Measurements from ENCODE around the gene PAX8. TPM values are rescaled to one million over a fixed set of nuclear protein-coding genes. Genes with fewer than 3 reads are reported as not detected.

Gene PAX8
- total and polyA plus RNA-seq, 2 of the 13 experiments (the other 11 are each of a cell fraction or from before 2014, with no cell fraction given): 1.5 to 8.8 TPM

DNA sequence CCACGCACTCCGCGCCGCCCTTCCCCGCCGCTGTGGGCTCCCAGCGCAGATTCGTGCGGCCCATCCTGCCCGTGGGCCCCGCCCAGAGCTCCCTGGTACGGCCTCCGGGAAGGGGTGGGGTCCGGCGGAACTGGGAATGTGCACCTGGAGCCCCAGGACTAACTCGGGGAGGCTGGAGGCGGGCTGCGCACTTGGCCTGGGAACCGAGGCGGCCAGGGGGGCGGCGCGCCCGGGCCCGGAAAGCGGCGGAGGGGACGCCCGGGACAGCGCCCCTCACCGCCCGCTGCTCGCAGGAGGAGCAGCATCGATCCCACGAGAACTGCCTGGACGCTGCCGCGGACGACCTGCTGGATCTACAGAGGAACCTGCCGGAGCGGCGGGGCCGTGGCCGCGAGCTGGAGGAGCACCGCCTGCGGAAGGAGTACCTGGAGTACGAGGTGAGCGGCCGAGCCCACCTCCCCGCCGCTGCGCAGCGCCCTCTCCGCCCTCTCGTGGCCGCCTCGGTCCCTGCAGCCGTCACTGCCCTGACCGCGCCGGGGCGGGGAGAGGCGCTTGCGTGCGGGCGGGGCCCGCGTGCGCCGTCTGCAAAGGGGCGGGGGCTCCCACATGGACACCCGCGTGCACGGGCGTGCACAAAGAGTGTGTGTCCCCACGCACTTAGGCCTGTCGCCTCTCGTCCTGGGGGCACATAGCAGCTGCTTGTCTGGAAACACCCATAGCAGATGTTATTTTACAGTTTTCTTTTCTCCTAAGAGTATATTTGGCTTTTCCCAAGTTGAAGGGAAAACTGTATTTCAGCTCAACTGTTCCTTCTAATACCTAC, 79.7 kb downstream of the PAX8 start (continued):
- TF ChIP-seq NFIC (IDR thresholded peaks at IDR 0.05; ENCODE audit: low read length) (no peak), MYC (CRISPR knock-in tag; IDR thresholded peaks at IDR 0.05; ENCODE audit: borderline replicate concordance) (peak; percentile 97), ZNF776 (CRISPR knock-in tag; IDR thresholded peaks at IDR 0.05) (peak; percentile 89), U2AF2 (IDR thresholded peaks at IDR 0.05; ENCODE audit: low read depth, low read length) (no peak), FOXC1 (CRISPR knock-in tag; IDR thresholded peaks at IDR 0.05; ENCODE audit: borderline replicate concordance) (peak; percentile 94), KLF16 (CRISPR knock-in tag; IDR thresholded peaks at IDR 0.05) (peak in 1 of 2 experiments; percentile 75; a peak in 2 of 4 replicates), ZZZ3 (CRISPR knock-in tag; IDR thresholded peaks at IDR 0.05; ENCODE audit: borderline replicate concordance) (no peak; the same call in 1 of the 2 replicates), HDAC2 (CRISPR knock-in tag; IDR thresholded peaks at IDR 0.05) (peak; percentile 65; the same call in 1 of the 2 replicates), ZNF747 (CRISPR knock-in tag; IDR thresholded peaks at IDR 0.05; ENCODE audit: borderline replicate concordance) (peak; percentile 87), GATAD1 (CRISPR knock-in tag; IDR thresholded peaks at IDR 0.05) (0 out of 2 replicates have a peak, but pooled peaks have one; percentile 53), ZNF720 (CRISPR knock-in tag; IDR thresholded peaks at IDR 0.05) (no peak), THYN1 (CRISPR knock-in tag; IDR thresholded peaks at IDR 0.05; ENCODE audit: borderline replicate concordance, low read depth) (no peak), NCOA1 (CRISPR knock-in tag; IDR thresholded peaks at IDR 0.05) (peak; percentile 93), CHD2 (IDR thresholded peaks at IDR 0.05; ENCODE audit: low read depth, low read length) (0 out of 2 replicates have a peak, but pooled peaks have one; percentile 28), ZNF883 (CRISPR knock-in tag; IDR thresholded peaks at IDR 0.05; ENCODE audit: not compliant biosample characterization) (peak; percentile 85), PPARG (CRISPR knock-in tag; conservative IDR thresholded peaks at IDR 0.05) (peak; percentile 66; the same call in 1 of the 2 replicates), NFIB (CRISPR knock-in tag; IDR thresholded peaks at IDR 0.05; ENCODE audit: borderline replicate concordance) (no peak), ZNF879 (CRISPR knock-in tag; IDR thresholded peaks at IDR 0.05) (no peak; the same call in 1 of the 2 replicates), HNF4A (CRISPR knock-in tag; IDR thresholded peaks at IDR 0.05) (peak; percentile 22; the same call in 1 of the 2 replicates), ZNF629 (CRISPR knock-in tag; conservative IDR thresholded peaks at IDR 0.05) (peak; percentile 9; the same call in 1 of the 2 replicates)
- TF ChIP-seq, protein P1, sequence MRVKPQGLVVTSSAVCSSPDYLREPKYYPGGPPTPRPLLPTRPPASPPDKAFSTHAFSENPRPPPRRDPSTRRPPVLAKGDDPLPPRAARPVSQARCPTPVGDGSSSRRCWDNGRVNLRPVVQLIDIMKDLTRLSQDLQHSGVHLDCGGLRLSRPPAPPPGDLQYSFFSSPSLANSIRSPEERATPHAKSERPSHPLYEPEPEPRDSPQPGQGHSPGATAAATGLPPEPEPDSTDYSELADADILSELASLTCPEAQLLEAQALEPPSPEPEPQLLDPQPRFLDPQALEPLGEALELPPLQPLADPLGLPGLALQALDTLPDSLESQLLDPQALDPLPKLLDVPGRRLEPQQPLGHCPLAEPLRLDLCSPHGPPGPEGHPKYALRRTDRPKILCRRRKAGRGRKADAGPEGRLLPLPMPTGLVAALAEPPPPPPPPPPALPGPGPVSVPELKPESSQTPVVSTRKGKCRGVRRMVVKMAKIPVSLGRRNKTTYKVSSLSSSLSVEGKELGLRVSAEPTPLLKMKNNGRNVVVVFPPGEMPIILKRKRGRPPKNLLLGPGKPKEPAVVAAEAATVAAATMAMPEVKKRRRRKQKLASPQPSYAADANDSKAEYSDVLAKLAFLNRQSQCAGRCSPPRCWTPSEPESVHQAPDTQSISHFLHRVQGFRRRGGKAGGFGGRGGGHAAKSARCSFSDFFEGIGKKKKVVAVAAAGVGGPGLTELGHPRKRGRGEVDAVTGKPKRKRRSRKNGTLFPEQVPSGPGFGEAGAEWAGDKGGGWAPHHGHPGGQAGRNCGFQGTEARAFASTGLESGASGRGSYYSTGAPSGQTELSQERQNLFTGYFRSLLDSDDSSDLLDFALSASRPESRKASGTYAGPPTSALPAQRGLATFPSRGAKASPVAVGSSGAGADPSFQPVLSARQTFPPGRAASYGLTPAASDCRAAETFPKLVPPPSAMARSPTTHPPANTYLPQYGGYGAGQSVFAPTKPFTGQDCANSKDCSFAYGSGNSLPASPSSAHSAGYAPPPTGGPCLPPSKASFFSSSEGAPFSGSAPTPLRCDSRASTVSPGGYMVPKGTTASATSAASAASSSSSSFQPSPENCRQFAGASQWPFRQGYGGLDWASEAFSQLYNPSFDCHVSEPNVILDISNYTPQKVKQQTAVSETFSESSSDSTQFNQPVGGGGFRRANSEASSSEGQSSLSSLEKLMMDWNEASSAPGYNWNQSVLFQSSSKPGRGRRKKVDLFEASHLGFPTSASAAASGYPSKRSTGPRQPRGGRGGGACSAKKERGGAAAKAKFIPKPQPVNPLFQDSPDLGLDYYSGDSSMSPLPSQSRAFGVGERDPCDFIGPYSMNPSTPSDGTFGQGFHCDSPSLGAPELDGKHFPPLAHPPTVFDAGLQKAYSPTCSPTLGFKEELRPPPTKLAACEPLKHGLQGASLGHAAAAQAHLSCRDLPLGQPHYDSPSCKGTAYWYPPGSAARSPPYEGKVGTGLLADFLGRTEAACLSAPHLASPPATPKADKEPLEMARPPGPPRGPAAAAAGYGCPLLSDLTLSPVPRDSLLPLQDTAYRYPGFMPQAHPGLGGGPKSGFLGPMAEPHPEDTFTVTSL (CRISPR knock-in tag; IDR thresholded peaks at IDR 0.05; ENCODE audit: borderline replicate concordance): no peak
- TF ChIP-seq, protein P2, sequence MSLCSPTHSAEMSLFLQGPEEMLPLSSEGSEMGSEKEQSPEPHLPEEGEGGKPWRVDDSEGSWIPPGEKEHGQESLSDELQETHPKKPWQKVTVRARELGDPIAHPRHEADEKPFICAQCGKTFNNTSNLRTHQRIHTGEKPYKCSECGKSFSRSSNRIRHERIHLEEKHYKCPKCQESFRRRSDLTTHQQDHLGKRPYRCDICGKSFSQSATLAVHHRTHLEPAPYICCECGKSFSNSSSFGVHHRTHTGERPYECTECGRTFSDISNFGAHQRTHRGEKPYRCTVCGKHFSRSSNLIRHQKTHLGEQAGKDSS (CRISPR knock-in tag; IDR thresholded peaks at IDR 0.05; ENCODE audit: borderline replicate concordance, low read depth): peak; percentile 83; the same call in 1 of the 2 replicates
